ENCODE data around the gene NKAIN2.
"Not testable (repeated sequence)": the region's sequence is repeated elsewhere in the genome, so short reads cannot be mapped to it uniquely, and the experiment has no call there.

The NKAIN2 gene

DNA sequence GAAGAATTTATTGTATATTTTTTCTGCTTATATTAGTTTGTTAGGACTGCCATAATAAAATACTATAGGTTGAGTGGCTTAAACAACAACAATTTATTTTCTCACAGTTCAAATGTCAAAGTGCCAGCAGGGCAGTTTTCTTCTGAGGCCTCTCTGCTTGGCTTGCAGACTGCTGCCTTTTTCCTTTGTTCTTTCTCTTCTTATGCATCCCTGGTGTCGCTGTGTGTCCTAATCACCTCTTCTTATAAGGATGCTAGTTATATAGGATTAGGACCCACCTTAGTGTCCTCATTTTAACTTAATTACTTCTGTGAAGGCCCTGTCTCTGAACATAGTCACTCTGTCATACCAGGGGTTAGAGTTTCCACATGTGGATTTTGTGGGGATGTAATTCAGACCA lies 354.4 kb downstream of the NKAIN2 start:
- TF ChIP-seq, protein P1, sequence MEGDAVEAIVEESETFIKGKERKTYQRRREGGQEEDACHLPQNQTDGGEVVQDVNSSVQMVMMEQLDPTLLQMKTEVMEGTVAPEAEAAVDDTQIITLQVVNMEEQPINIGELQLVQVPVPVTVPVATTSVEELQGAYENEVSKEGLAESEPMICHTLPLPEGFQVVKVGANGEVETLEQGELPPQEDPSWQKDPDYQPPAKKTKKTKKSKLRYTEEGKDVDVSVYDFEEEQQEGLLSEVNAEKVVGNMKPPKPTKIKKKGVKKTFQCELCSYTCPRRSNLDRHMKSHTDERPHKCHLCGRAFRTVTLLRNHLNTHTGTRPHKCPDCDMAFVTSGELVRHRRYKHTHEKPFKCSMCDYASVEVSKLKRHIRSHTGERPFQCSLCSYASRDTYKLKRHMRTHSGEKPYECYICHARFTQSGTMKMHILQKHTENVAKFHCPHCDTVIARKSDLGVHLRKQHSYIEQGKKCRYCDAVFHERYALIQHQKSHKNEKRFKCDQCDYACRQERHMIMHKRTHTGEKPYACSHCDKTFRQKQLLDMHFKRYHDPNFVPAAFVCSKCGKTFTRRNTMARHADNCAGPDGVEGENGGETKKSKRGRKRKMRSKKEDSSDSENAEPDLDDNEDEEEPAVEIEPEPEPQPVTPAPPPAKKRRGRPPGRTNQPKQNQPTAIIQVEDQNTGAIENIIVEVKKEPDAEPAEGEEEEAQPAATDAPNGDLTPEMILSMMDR (conservative IDR thresholded peaks at IDR 0.05; ENCODE audit: low read length), result no peak
- DNase-seq (ENCODE audit: low read depth), result no peak
- no peak overlapping the region for H3K4me3 ChIP-seq (ENCODE audit: low read length)

DNA sequence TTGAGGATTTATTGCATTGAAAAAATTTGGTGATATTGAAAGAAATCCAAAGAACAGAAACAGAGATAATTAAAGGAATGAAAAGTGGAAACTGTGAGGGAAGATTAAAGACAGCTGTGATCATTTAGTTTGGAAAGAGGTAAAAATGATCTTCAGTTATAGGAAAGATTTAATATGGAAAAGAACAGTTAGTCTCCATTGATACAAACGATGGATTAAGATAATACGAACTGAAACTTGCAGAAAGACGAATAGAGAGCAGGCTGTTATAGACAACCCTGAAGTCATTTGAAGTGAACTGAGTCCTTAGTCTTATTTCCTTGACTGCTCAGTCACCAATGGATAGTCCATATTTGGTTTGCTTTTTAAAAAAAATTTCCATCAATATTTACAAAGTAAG lies 360.0 kb downstream of the NKAIN2 start:
- no peak for DNase-seq (ENCODE audit: low read depth)
- H3K4me3 ChIP-seq (ENCODE audit: low read length), result no peak overlapping the region
- TF ChIP-seq, protein P1 (conservative IDR thresholded peaks at IDR 0.05; ENCODE audit: low read length), result no peak

DNA sequence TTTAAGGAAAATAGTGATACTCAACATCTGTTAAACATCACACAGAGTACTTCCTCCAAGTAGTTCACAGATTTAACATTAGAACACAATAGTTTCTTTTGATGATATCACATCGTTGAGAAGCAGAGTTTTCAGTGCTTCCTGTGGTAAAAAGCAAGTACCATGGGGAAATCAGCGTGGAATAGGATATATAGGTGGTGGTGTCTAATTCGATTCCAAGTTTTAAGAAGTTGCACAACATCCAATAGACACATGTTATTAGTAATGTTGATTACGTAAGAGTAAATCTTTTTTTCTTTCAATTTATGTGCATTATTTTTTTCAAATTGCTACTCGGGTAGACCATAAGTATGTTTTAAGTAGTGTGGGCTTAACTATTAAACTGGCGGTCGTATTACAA lies 360.7 kb downstream of the NKAIN2 start:
- no peak overlapping the region for H3K4me3 ChIP-seq (ENCODE audit: low read length)
- TF ChIP-seq, protein P1 (conservative IDR thresholded peaks at IDR 0.05; ENCODE audit: low read length), result no peak
- DNase-seq (ENCODE audit: low read depth), result no peak

DNA sequence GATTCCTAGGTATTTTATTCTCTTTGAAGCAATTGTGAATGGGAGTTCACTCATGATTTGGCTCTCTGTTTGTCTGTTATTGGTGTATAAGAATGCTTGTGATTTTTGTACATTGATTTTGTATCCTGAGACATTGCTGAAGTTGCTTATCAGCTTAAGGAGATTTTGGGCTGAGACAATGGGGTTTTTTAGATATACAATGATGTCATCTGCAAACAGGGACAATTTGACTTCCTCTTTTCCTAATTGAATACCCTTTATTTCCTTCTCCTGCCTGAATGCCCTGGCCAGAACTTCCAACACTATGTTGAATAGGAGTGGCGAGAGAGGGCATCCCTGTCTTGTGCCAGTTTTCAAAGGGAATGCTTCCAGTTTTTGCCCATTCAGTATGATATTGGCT lies 363.6 kb downstream of the NKAIN2 start:
- not testable (repeated sequence) for H3K4me3 ChIP-seq (ENCODE audit: low read length); DNase-seq (ENCODE audit: low read depth)

DNA sequence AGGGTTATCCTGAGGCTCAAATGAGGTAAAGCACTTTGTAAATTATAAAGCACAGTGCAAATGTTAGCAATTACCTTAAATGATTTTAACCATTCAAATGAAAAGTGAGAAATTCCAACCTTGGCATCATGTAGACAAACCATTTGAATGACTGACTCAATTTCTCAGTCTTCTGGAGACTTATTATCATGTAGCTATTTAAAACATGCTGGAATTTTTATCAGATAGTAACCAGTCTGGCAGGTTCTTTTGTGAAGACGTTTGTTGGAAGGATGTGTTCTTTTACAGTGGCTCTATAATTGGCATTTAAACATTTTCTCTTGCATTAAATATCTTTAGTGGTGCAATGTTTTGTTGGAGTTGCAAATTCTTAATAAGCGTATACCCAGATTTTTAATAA lies 386.6 kb downstream of the NKAIN2 start:
- DNase-seq (ENCODE audit: low read depth), result no peak

DNA sequence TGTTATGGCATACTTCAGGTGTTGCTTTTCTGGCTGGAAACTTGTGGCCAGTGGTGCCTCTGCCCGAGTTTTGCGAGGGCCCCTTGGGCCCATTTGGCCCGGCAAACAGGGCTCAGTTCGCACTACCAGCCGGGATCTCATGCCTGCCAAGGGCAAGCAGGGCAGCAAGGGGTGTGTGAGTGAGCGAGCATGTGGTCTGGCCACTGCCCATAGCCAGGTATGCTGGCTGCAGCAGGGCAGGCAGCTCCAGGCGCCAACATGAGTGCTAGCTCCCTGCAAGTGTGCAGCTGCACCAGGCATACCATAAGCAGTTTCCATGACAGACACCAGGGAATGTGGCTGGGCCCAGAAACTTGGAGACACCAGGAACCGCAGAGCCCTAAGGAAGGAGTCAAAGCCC lies 389.5 kb downstream of the NKAIN2 start:
- no peak for DNase-seq (ENCODE audit: low read depth)
- no peak overlapping the region for H3K4me3 ChIP-seq (ENCODE audit: low read length)
- TF ChIP-seq, protein P1 (conservative IDR thresholded peaks at IDR 0.05; ENCODE audit: low read length), result no peak

More for the DNA sequence above, 386.6 kb downstream of the NKAIN2 start:
- TF ChIP-seq, protein P1 (conservative IDR thresholded peaks at IDR 0.05; ENCODE audit: low read length), result no peak
- no peak overlapping the region for H3K4me3 ChIP-seq (ENCODE audit: low read length)

DNA sequence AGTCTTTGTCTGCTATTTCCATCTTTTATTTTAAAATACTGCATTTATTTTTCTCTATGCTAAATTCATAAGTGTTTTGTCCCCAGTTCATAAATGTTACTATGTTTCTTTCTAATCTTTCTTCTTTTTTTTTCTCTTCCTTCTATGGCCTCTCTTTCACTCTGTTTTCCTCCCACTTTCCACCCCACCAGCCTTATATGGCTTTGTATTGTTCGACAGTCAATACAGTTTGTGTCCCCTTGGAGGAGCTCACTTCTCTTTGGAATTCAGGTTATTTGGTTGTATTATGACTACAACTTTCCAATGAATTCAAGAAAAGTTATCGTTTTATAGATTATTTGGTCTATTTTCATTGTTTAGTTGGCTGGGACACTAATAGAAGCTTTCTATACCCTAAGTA lies 393.5 kb downstream of the NKAIN2 start:
- no peak for DNase-seq (ENCODE audit: low read depth)
- H3K4me3 ChIP-seq (ENCODE audit: low read length), result no peak overlapping the region
- TF ChIP-seq, protein P1 (conservative IDR thresholded peaks at IDR 0.05; ENCODE audit: low read length), result no peak

DNA sequence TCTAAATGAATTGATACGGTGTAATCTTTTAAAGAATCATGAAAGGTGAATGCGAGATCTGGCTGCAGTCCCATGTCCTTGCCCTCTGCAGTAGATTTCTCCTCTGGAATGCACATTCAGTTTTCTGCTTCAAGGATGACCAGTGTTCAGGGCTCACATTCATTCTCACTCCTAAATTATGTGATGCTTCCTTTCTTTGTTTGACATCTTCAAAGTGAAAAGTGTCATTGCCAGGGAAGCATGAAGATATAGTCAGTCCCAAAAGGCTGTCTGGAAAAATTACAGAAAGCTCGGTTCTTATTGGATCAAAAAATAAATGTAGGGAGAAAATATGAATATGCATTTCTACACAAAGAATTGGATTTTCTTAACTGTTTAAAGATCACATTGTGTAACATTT lies 395.6 kb downstream of the NKAIN2 start:
- TF ChIP-seq, protein P1 (conservative IDR thresholded peaks at IDR 0.05; ENCODE audit: low read length), result no peak
- no peak overlapping the region for H3K4me3 ChIP-seq (ENCODE audit: low read length)
- no peak for DNase-seq (ENCODE audit: low read depth)

Data from AG10803 (cell line).